HG03354 (cell line): ENCODE measurements around the gene PWWP2B.

ENCODE experiments used
- ATAC-seq: cut with Tn5 transposase; IDR thresholded peaks from one replicate; pipeline ENCODE4 v1.9.1; 2021; ENCODE audit warnings: mild to moderate bottlenecking; ENCODE audit not compliant: unreplicated experiment, poor library complexity, severe bottlenecking

PWWP2B gene

GRCh38 chr10:132362151-132362611 lies 34.8 kb upstream of the PWWP2B start:
- no peak for ATAC-seq

- ATAC-seq = no peak
Measured at GRCh38 chr10:132363376-132363775, 33.6 kb upstream of the PWWP2B start.

GRCh38 chr10:132363921-132364593 lies 32.9 kb upstream of the PWWP2B start:
- ATAC-seq = no peak

- no peak for ATAC-seq
Measured at GRCh38 chr10:132364594-132364970, 32.4 kb upstream of the PWWP2B start.

- no peak for ATAC-seq
Measured at GRCh38 chr10:132365102-132365501, 31.9 kb upstream of the PWWP2B start.

GRCh38 chr10:132366006-132366405 lies 31.0 kb upstream of the PWWP2B start:
- no peak for ATAC-seq

DNA sequence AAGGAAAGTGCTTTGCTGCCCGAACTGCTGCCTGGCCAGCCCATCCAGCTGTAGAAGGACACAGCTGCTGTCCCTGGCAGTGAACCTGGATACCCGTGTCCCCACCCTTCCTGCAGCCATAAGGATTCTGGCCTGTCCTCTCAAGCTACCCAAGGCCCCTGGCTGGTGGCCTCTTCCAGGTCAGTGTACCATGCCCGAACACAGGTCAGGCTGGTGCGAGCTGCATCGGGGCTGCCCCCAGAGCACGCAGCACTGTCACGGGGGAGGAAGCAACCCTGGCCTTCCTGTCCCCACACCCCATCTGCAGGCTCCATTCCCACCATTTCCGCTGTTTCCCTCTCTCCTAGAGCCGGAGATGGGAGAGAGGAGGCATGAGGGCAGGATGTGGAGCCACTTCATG lies 30.5 kb upstream of the PWWP2B start:
- ATAC-seq = no peak

DNA sequence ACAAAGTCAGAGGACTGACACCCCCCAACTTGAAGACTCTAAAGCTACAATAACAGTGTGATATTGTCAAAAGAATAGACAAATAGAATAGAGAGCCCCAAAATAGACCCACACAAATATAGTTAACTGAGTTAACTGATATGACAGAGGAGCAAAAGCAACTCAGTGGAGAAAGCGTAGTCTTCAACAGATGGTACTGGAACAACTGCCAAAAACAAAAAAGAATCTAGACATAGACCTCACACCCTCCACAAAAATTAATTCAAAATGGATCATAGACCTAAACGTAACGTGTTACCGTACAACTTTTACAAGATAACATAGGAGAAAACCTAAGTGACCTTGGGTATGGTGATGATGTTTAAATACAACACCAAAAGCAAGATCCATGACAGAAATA lies 28.6 kb upstream of the PWWP2B start:
- ATAC-seq = no peak

DNA sequence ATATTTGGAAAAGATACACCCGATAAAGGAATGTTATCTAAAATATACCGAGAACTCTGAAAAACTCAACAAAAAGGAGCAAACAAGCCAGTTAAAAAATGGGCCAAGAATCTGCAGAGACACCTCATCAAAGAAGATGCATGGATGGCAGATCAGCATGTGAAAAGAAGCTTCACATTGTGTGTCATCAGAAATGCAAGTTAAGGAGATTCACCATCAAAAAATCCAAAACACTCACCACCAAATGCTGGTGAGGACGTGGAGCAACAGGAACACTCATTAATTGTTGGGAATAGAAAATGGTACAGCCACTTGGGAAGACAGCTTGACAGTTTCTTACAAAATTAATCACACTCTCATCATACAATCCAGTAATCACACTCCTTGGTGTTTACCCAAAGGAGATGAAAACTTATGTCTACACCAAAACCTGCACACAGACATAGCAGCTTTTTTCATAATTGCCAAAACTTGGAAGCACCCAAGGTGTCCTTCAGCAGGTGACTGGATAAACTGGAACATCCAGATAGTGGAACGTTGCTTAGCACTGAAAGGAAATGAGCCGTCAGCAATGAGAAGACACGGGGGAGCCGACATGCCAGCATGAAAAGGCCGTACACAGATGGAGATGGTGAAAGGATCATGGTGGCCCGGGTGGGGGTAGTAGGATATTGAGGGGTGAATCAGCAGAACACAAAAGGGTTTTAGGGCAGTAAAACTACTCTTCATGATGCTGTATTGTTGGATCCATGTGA lies 27.9 kb upstream of the PWWP2B start:
- ATAC-seq = no peak

GRCh38 chr10:132369636-132370185 lies 27.3 kb upstream of the PWWP2B start:
- no peak for ATAC-seq

GRCh38 chr10:132370426-132371340 lies 26.3 kb upstream of the PWWP2B start:
- ATAC-seq = no peak

DNA sequence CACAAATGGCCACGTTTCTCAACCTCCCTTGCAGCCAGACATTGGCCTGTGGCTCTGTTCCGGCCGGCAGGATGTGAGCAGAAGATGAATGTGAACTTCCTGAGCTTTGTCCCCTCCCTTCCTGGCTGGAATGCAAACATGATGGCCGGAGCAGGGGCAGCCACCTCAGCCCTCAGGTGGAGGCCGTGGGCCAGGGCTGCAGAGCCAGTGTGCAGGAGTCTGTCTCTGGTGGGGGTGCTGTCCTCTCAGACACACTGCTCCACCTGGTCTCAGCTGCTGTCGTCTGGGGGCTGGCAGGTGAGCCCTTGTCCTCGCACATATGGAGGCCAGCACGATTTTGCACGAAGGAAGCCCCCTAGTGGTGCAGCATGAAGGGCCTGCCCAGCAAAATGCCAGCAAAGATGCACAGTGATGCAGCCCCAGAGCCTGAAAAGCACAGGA lies 25.3 kb upstream of the PWWP2B start:
- ATAC-seq = no peak

DNA sequence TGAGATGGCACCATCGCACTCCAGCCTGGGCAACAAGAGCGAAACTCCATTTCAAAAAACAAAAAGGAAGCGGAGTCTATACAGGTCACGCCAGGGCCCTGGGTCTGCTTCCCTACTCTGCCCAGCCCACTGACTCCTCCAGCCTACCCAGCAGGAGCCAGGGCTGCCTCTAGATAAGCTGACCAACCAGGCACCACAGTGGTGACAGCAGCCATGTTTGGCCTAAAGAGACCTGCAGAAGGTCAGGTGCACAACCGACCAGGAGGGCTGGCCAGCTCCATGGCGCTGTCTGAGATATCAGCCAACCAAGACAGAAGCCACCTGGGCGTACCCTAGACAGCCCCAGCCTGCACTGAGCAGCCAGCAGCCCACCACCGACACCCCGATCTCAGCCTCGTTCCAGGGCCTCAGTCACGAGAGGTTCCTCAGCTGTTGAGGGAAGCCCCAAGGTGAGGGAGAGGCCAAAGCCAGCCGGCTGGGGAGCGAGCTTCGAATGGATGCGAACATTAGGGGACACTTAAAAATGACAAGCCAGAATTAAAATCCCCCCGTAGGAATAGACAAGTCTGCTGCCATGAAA lies 24.4 kb upstream of the PWWP2B start:
- no peak for ATAC-seq

- no peak for ATAC-seq
Measured at GRCh38 chr10:132373241-132373955, 23.6 kb upstream of the PWWP2B start.

DNA sequence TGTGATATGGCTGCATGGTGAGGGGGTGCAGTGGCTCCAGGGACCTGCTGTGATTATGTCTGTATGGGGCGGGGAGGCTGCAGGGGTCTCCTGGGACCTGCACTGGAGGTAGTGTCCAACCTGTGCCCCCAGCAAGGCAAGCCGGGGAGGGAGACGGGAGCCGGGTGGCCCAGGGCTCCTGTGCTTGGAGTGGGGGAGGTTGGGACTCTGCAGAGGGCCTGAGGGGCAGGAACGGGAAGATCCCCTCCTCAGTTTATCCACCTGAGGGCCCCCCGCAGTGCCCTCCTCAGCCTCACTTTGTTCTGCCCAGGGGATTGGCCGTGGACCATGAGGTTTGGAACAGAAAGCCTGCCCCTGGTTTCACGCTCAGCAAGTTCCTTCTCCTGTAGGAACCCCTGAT lies 22.8 kb upstream of the PWWP2B start:
- no peak for ATAC-seq

- no peak for ATAC-seq
Measured at GRCh38 chr10:132374612-132375011, 22.4 kb upstream of the PWWP2B start.

- no peak for ATAC-seq
Measured at GRCh38 chr10:132375116-132375794, 21.7 kb upstream of the PWWP2B start.

- ATAC-seq = no peak
Measured at GRCh38 chr10:132375795-132376297, 21.2 kb upstream of the PWWP2B start.
